GM06990 (cell line): Measurements from ENCODE around the gene SSU72.
"Not testable (repeated sequence)": the region's sequence is repeated elsewhere in the genome, so short reads cannot be mapped to it uniquely, and the experiment has no call there.

Experiments used
- DNase-seq: peaks from one replicate; pipeline ENCODE4 v3.0.0-alpha.2; 2011; ENCODE audit not compliant: insufficient read length; ENCODE audit errors: extremely low read depth
- H3K27me3 ChIP-seq: replicated peaks from 2 replicates; pipeline ENCODE4 v1.6.0; 2011; ENCODE audit warnings: low read length; ENCODE audit not compliant: control insufficient read depth, insufficient read depth
- H3K36me3 ChIP-seq: 2 replicates; pipeline ENCODE4 v1.5.1; 2011; ENCODE audit warnings: low read length; ENCODE audit not compliant: control insufficient read depth, insufficient read depth
- H3K4me3 ChIP-seq: replicated peaks from 2 replicates; pipeline ENCODE4 v1.5.1; 2011; ENCODE audit warnings: low read depth, mild to moderate bottlenecking, control low read depth, low read length
- CTCF ChIP-seq: IDR thresholded peaks from 2 replicates; pipeline ENCODE4 v1.5.1; 2011; ENCODE audit warnings: low read length, control low read depth, mild to moderate bottlenecking, inconsistent platforms; ENCODE audit not compliant: insufficient read depth, poor library complexity, severe bottlenecking

Gene SSU72

GRCh38 chr1:1596493-1597274 lies 22.0 kb upstream of the SSU72 start:
- Histone ChIP-seq H3K4me3 (no peak overlapping the region), H3K36me3 (no peaks in the 10 kb centered on the region), H3K27me3 (no peaks in the 10 kb centered on the region)
- TF ChIP-seq CTCF: no peak
- DNase-seq: no peak

- H3K4me3 ChIP-seq, DNase-seq, H3K27me3 ChIP-seq, H3K36me3 ChIP-seq: not testable (repeated sequence)
These were observed 20.7 kb upstream of the SSU72 start for GRCh38 chr1:1595341-1595740.

GRCh38 chr1:1594602-1595260 lies 20.1 kb upstream of the SSU72 start:
- H3K36me3 ChIP-seq: no peaks in the 10 kb centered on the region
- no peak for DNase-seq
- H3K4me3 ChIP-seq: no peak overlapping the region
- TF ChIP-seq CTCF: no peak
- no peaks in the 10 kb centered on the region for H3K27me3 ChIP-seq

- no peak for TF ChIP-seq CTCF
- no peaks in the 10 kb centered on the region for H3K27me3 ChIP-seq
- H3K36me3 ChIP-seq: no peaks in the 10 kb centered on the region
- no peak overlapping the region for H3K4me3 ChIP-seq
- DNase-seq: no peak
These were observed 19.4 kb upstream of the SSU72 start for GRCh38 chr1:1593834-1594601.

- no peak for TF ChIP-seq CTCF
- Histone ChIP-seq H3K27me3 (no peaks in the 10 kb centered on the region), H3K36me3 (no peaks in the 10 kb centered on the region), H3K4me3 (no peak overlapping the region)
- no peak for DNase-seq
These were observed 16.8 kb upstream of the SSU72 start for GRCh38 chr1:1591452-1591851.
